ENCODE results near the gene EYA2. TPM values are rescaled to one million over a fixed set of nuclear protein-coding genes. Genes with fewer than 3 reads are reported as not detected.

EYA2 gene
- total and polyA plus RNA-seq, 2 donors from 2014 or later = 2.6 to 7.9 TPM

- DNase-seq (no peak), FAIRE-seq (no peak)
- no peak for TF ChIP-seq CTCF (IDR thresholded peaks at IDR 0.05; ENCODE audit: borderline replicate concordance, extremely low read depth, insufficient read depth)
- H3K9me3 ChIP-seq (ENCODE audit: control insufficient read depth in 2 of 3, insufficient read depth in 1 of 3, low read length in 3 of 3) = peaks cover 0 to 2% (median 0%) of the 10 kb centered on the region in 3 donors
- no peak overlapping the region for H3K4me3 ChIP-seq (ENCODE audit: low read length in 3 of 3)
- no peaks in the 10 kb centered on the region for H3K4me1 ChIP-seq (ENCODE audit: control insufficient read depth in 2 of 3, insufficient read depth in 2 of 3, low read depth in 1 of 3, low read length in 3 of 3)
- peaks cover 0 to 2% (median 0%) of the 10 kb centered on the region in 3 donors for H3K36me3 ChIP-seq (ENCODE audit: control insufficient read depth in 2 of 3, insufficient read depth in 3 of 3, low read length in 3 of 3)
- no peak overlapping the region for H3K27ac ChIP-seq (ENCODE audit: low read depth in 2 of 2, low read length in 2 of 2)
- no peak overlapping the region for H3K9ac ChIP-seq (ENCODE audit: low read length in 3 of 3)
- intact Hi-C loops (cut with DNase I) = no loop called here
- H3K27me3 ChIP-seq (ENCODE audit: control insufficient read depth, insufficient read depth, low read length) = no peaks in the 10 kb centered on the region
These were observed 288.7 kb downstream of the EYA2 start for GRCh38 chr20:47183367-47183766.

GRCh38 chr20:47187450-47188195 lies 293.0 kb downstream of the EYA2 start:
- FAIRE-seq = no peak
- Histone ChIP-seq H3K9ac (ENCODE audit: low read length in 3 of 3) (no peak overlapping the region), H3K27me3 (ENCODE audit: control insufficient read depth, insufficient read depth, low read length) (no peaks in the 10 kb centered on the region), H3K9me3 (ENCODE audit: control insufficient read depth in 2 of 3, insufficient read depth in 1 of 3, low read length in 3 of 3) (no peaks in the 10 kb centered on the region), H3K4me1 (ENCODE audit: control insufficient read depth in 2 of 3, insufficient read depth in 2 of 3, low read depth in 1 of 3, low read length in 3 of 3) (no peaks in the 10 kb centered on the region), H3K36me3 (ENCODE audit: control insufficient read depth in 2 of 3, insufficient read depth in 3 of 3, low read length in 3 of 3) (peaks cover 0 to 2% (median 0%) of the 10 kb centered on the region in 3 donors), H3K27ac (ENCODE audit: low read depth in 2 of 2, low read length in 2 of 2) (no peak overlapping the region), H3K4me3 (ENCODE audit: low read length in 3 of 3) (no peak overlapping the region)
- TF ChIP-seq CTCF (IDR thresholded peaks at IDR 0.05; ENCODE audit: borderline replicate concordance, extremely low read depth, insufficient read depth) = no peak
- intact Hi-C loops (cut with DNase I) = no loop called here
- no peak for DNase-seq

- intact Hi-C loops (cut with DNase I) = no loop called here
- DNase-seq = no peak
- Histone ChIP-seq H3K9me3 (ENCODE audit: control insufficient read depth in 2 of 3, insufficient read depth in 1 of 3, low read length in 3 of 3) (no peaks in the 10 kb centered on the region), H3K4me3 (ENCODE audit: low read length in 3 of 3) (no peak overlapping the region), H3K36me3 (ENCODE audit: control insufficient read depth in 2 of 3, insufficient read depth in 3 of 3, low read length in 3 of 3) (no peaks in the 10 kb centered on the region), H3K27ac (ENCODE audit: low read depth in 2 of 2, low read length in 2 of 2) (no peak overlapping the region), H3K4me1 (ENCODE audit: control insufficient read depth in 2 of 3, insufficient read depth in 2 of 3, low read depth in 1 of 3, low read length in 3 of 3) (no peaks in the 10 kb centered on the region), H3K9ac (ENCODE audit: low read length in 3 of 3) (no peak overlapping the region), H3K27me3 (ENCODE audit: control insufficient read depth, insufficient read depth, low read length) (no peaks in the 10 kb centered on the region)
- FAIRE-seq = no peak
- no peak for TF ChIP-seq CTCF (IDR thresholded peaks at IDR 0.05; ENCODE audit: borderline replicate concordance, extremely low read depth, insufficient read depth)
These were observed 293.9 kb downstream of the EYA2 start for GRCh38 chr20:47188540-47188939.

All from kidney (tissue), 14 donors.